HG02759 (cell line): ENCODE measurements around the gene PIGN.
"Not testable (repeated sequence)": the region's sequence is repeated elsewhere in the genome, so short reads cannot be mapped to it uniquely, and the experiment has no call there.

Experiments used
- ATAC-seq: cut with Tn5 transposase; IDR thresholded peaks from one replicate; pipeline ENCODE4 v1.9.1; 2021; ENCODE audit warnings: mild to moderate bottlenecking, moderate library complexity; ENCODE audit not compliant: unreplicated experiment

The PIGN gene

GRCh38 chr18:62066102-62066818 is 120.6 kb downstream of the PIGN start:
- no peak for ATAC-seq

- ATAC-seq, result no peak
Observed at GRCh38 chr18:62064361-62064760, 122.5 kb downstream of the PIGN start.

DNA sequence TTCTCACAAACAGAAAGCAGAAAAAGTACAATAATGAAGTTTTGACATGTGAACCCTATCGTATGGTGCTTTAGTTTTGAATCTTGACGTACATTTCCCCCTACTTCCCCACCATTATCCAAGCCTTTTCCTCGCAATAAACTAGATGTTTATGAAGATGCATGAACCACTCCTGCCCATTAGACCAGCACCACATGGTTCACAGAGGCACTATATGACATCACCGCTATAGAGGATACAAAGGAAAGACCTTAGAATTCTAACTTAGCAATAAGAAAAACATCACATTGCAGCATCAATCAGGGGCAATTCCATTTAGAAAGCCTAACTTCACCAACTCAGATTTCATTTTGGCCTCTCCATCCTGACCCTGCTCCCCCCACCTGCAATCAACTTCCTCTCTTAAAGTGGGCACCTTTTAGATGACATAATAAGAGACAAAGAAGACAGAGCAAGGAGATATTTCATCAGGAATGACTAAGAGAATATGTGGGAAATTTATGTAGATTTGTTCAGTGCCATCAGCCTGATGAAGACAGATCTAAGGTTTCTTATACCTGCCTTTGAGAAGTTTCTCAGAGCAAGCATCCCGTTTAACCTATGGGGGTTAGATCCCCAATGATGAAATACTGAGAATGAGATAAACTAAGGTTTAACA is 124.9 kb downstream of the PIGN start:
- ATAC-seq, result no peak

DNA sequence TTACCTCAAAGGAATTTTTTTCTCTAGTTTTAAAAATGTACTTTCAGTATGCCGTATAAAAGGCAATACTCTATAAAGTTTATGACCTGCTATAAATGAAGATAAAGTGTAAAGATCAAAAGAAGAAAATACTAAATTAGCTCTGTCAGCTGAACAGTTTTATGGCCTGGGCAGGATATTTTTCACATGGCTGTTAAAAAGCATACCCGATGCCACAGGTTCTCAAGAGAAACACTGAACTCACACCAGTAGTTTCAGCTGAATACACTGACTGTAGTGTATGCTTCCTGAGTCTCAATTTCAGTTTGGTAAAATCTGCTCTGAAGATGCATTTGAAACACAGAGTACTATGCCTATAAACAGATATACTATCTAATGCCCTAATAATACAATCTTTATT is 126.0 kb downstream of the PIGN start:
- no peak for ATAC-seq

GRCh38 chr18:62054929-62055498 is 131.8 kb downstream of the PIGN start:
- no peak for ATAC-seq

GRCh38 chr18:62048279-62048678 is 138.6 kb downstream of the PIGN start:
- ATAC-seq, result no peak

- no peak for ATAC-seq
Observed at GRCh38 chr18:62045316-62045715, 141.5 kb downstream of the PIGN start.

DNA sequence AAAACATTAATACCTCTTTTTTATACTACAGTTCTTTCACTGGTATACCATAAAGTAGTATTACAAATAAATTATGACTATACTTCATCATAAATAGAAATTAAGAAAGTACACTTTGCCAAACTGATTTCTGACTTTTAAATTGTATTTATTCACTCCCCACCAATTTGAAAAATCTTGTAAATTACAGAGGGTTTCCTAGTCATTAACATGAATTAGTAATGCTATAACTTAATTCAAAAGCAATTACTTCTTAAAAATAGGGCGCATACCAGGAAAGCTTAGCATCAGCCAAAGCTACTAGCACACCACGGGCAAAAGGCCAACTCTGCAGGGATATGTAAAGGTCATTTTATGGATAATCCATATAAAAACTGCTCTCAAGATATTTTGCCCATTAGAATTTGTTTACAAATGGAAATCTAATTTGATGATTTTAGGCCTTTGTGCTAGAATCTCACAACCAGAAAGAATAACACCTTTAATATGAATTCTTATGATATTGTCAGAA is 142.3 kb downstream of the PIGN start:
- no peak for ATAC-seq

- ATAC-seq, result no peak
Observed at GRCh38 chr18:62037989-62038778, 148.7 kb downstream of the PIGN start.

GRCh38 chr18:62037012-62037742 is 149.7 kb downstream of the PIGN start:
- no peak for ATAC-seq

DNA sequence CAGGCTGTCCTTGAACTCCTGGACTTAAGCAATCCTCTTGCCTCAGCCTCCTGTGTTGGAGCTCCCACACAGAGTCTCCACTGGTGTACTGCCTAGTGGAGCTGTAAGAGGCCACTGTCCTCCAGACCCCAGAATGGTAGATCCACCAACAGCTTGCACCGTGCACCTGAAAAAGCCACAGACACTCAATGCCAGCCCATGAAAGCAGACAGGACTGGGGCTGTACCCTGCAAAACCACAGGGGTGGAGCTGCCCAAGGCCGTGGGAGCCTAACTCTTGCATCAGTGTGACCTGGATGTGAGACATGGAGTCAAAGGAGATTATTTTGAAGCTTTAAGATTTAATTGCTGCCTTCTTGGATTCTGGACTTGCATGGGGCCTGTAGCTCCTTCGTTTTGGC is 152.6 kb downstream of the PIGN start:
- not testable (repeated sequence) for ATAC-seq

GRCh38 chr18:62033756-62034155 is 153.1 kb downstream of the PIGN start:
- ATAC-seq, result no peak

DNA sequence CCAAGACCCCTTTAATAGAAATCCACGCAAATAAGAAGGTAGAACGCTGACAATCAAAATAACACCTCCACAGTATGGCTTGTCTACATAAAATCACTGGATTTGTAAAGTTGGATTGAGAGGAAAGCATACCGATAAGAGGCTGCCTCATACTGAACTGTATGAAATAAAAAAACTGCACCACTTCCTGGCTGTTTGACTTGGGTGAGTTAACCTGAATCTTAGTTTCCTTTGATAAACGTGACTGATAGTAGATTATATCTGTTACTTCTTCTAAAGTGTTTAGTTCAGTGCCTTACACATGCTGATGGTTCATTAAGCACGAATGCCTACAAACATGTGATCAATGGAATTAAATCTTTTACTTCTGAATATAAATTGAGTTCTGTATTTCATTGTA is 153.6 kb downstream of the PIGN start:
- no peak for ATAC-seq

DNA sequence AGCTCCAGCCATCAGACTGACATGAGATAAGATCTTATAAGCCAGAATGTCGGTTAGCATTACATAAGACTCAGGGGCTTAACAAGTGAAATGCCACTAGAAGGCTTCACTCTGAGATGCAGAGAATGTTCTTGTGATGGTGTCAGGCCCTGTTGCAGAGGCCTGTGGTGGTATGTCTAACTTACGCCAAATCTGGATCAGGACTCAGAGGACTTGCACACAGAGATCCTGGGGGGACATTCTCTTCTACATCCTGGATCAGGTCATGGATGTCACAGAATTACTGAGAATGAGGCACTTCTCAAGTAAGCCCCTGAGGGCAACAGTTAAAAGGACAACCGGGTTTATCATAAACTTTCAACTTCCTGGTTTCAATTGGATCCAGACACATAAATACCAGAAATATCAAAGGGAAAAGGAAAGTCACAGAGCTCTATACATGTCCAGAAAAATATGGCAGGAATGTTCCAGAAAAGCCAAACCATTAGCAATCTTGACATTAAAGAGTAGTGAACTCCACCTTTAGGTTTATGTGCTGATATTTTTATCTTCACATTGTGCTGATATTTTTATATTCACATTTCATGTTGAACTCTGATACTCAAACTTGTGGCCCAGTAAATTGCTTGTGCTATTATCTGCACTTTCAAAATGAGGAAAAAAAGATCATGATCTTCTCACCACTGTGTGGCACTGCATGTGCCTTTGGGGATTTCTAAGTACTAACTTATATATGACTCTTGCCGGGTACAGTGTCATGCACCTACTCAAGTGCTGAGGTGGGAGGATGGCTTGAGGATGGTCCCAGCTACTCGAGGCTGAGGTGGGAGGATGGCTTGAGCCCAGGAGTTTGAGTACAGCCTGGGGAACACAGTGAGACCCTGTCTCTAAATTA is 156.5 kb downstream of the PIGN start:
- ATAC-seq, result no peak

DNA sequence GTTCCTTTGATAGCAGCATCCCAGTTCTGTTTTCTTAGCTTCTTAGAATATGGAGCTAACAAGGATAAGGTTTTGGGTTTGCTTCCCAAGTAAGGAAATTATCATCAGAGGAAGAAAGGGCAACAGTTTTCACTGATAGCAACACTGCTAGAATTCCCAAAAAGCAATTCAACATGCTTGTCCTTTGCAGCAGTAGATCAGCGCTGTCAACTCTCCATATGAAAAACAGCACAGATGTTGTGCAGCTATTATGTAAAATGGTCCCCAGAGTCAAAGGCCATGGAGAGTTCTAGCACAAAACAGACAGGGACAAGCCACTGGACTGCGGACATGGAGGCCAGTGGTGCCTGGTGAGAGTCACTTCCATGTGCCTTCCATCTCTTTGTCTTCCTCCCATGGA is 158.1 kb downstream of the PIGN start:
- no peak for ATAC-seq

DNA sequence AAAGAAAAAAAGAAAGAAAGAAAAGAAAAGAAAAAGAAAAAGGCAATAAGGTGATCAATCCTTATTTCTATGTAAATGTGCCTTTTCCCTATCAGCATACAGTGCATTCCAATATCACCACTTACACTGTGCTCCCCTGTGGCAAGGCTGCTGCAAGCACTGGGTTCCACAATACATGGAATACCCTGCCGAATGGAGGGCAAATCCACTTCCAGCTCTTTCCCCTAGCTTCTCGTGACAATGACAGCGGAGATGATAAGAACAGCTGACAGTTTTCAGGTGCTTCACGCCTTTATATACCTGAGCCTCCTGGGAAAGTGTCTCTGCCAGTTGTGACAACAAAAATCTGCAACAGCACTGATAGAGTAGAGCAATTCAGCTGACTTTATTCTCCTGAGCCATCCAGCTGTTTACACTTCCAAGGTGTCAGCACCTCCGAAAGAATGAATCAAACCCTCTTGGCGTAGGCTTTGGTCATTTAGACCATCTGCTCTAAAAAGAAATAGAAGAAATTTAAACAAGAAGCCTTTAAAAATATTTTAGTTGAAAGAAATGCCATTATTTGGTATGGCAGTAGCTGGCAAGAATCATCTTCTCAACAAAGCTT is 158.8 kb downstream of the PIGN start:
- no peak for ATAC-seq

DNA sequence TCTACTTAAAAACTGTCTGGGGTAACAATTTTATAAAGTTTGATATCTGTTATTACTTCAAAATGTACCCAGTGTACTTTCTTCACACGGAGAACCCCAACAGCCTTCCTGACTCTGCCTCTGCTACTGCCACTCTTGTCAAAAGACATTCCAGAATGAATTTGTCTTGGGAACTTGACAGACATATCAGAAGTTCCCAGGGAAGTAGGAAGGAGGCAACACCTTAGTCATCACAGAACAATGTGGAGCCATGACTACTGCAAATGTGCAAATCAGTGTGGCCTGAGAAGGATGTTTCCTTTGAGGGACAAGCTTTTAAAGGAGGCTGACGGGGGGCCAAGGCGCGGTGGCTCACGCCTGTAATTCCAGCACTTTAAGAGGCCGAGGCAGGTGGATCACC is 160.3 kb downstream of the PIGN start:
- no peak for ATAC-seq

GRCh38 chr18:62024983-62025382 is 161.9 kb downstream of the PIGN start:
- no peak for ATAC-seq

DNA sequence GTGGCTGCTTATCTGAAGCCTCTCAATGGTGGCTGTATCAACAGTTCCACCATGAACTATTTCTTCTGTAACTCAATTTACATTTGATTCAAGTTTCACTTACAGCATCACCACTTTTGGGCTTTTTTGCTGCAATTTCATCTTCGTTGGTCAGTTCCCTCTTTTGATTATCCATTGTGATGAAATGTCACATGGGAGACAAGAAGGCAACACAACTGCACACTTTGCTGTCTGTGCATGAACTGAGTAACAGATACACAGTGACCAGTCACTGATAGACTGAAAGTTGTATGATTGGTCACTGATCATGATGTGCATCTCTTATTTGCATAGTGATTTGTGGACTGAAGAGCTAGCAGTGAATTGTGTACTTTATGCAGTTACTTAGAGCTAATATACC is 163.3 kb downstream of the PIGN start:
- no peak for ATAC-seq

DNA sequence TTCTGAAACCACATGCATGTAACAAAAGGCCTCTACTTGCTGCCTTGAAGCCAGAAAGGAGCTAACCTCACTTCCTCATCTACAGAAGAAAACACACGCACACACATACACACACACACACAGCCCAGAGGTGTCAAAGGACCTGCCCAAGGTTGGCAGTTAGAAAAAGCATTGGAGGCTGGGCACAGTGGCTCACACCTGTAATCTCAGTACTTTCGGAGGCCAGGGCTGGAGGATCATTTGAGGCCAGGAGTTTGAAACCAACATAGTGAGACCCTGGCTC is 168.2 kb downstream of the PIGN start:
- ATAC-seq, result no peak
